ENCODE measurements around the gene UTP20.

GRCh38 chr12:101243616-101244015 lies 36.3 kb upstream of the UTP20 start:
- no peak for TF ChIP-seq EZH2 (IDR thresholded peaks at IDR 0.05)
- no peak for TF ChIP-seq POLR2AphosphoS5 (IDR thresholded peaks at IDR 0.05; ENCODE audit: borderline replicate concordance, low read depth, low read length)
- no peak for TF ChIP-seq FOXP2 (optimal IDR thresholded peaks at IDR 0.05; ENCODE audit: control extremely low read depth, extremely low read length, insufficient read depth)

Data from SK-N-MC (cell line).